Neural progenitor cell (in vitro differentiated cells): ENCODE measurements around the gene PCDH17.

Experiments used
- EZH2 ChIP-seq: fragments of 200-600 bp; sonication (generic); IDR thresholded peaks from 2 replicates; pipeline ENCODE4 v1.6.1; 2017; ENCODE audit warnings: antibody characterized with exemption, mild to moderate bottlenecking, moderate library complexity
- TF ChIP-seq, protein P1 (sequence below): fragments of 200-600 bp; sonication (generic); IDR thresholded peaks from 2 replicates; pipeline ENCODE4 v1.5.1; 2017; ENCODE audit warnings: antibody characterized with exemption, mild to moderate bottlenecking

DNA sequence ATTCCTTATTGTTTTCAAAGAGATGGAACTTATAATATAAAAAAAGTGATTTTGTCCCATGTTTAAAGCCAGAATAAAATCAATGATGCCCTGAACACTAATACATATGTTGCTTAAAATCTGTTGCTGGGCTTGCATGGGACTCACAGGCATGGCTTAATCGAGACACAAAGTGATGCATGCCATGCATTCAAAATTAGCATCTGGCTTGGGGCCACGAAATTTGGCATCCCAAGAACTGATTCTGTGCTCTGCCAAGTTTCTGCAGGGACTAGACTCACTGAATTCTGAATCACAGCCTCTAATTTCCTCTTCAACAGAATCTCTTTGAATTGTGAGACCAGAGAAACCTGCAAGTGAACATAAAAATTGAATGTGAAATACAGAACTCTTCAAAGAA, 109.2 kb downstream of the PCDH17 start:
- TF ChIP-seq, protein P1, sequence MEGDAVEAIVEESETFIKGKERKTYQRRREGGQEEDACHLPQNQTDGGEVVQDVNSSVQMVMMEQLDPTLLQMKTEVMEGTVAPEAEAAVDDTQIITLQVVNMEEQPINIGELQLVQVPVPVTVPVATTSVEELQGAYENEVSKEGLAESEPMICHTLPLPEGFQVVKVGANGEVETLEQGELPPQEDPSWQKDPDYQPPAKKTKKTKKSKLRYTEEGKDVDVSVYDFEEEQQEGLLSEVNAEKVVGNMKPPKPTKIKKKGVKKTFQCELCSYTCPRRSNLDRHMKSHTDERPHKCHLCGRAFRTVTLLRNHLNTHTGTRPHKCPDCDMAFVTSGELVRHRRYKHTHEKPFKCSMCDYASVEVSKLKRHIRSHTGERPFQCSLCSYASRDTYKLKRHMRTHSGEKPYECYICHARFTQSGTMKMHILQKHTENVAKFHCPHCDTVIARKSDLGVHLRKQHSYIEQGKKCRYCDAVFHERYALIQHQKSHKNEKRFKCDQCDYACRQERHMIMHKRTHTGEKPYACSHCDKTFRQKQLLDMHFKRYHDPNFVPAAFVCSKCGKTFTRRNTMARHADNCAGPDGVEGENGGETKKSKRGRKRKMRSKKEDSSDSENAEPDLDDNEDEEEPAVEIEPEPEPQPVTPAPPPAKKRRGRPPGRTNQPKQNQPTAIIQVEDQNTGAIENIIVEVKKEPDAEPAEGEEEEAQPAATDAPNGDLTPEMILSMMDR, result no peak
- no peak for TF ChIP-seq EZH2
